GM12878 (cell line): ENCODE measurements around the gene MAD1L1. TPM values are rescaled to one million over a fixed set of nuclear protein-coding genes. Genes with fewer than 3 reads are reported as not detected.

Source experiments
- E4F1 ChIP-seq: fragments of 450-650 bp; IDR thresholded peaks from 2 replicates; pipeline ENCODE4 v1.6.1; 2018; ENCODE audit warnings: borderline replicate concordance, mild to moderate bottlenecking; ENCODE audit not compliant: partially characterized antibody
- HCFC1 ChIP-seq: fragments of 150-350 bp; IDR thresholded peaks from 2 replicates; pipeline ENCODE4 v1.6.1; 2014; ENCODE audit warnings: low read length
- ZZZ3 ChIP-seq: IDR thresholded peaks from 2 replicates; pipeline ENCODE4 v1.6.1; 2011; ENCODE audit warnings: low read depth; ENCODE audit not compliant: control insufficient read depth, insufficient read length
- polyA plus RNA-seq, 11 experiments: library from polyadenylated mRNA; depleted of rRNA in 4 of 11; unstranded in 6 of 11; stranded (reverse) in 5 of 11; fragments of >200 nt; fragmentation: Nextera tagmentation in 4 of 11; fragmentation: Illumina TruSeq in 1 of 11; extraction: Ambion mirVana in 4 of 11; extraction: Trizol in 1 of 11; gene quantifications; 1 replicate in 1 of 11; 2 replicates in 10 of 11; pipeline versions ENCODE4 v1.2.1 to v1.2.3, GENCODE V29; 2011 to 2016; ENCODE audit warnings: inconsistent platforms in 2 of 11, missing spikeins in 2 of 11, low read depth in 1 of 11
- total RNA-seq, 4 experiments: library from RNA; depleted of rRNA in 3 of 4; stranded (reverse); fragments of >200 nt in 3 of 4; fragmentation: Illumina TruSeq in 1 of 4; extraction: Trizol in 1 of 4; gene quantifications; 2 replicates each; pipeline versions ENCODE4 v1.2.1 to v1.2.3, GENCODE V29; 2013 to 2021
- TF ChIP-seq, protein P1 (sequence below): fragments of 450-650 bp; IDR thresholded peaks from 2 replicates; pipeline ENCODE4 v1.6.1; 2018; ENCODE audit warnings: mild to moderate bottlenecking, low read depth, moderate library complexity; ENCODE audit not compliant: partially characterized antibody

MAD1L1 gene
- total and polyA plus RNA-seq, 10 of the 15 experiments (the other 5 are each of a cell fraction or from before 2014, with no cell fraction given): 2.2 to 76.8 (median 38.3) TPM

GRCh38 chr7:2101630-2102374 lies 130.9 kb downstream of the MAD1L1 start (continued):
- TF ChIP-seq E4F1 (no peak), ZZZ3 (no peak), HCFC1 (no peak)
- TF ChIP-seq, protein P1, sequence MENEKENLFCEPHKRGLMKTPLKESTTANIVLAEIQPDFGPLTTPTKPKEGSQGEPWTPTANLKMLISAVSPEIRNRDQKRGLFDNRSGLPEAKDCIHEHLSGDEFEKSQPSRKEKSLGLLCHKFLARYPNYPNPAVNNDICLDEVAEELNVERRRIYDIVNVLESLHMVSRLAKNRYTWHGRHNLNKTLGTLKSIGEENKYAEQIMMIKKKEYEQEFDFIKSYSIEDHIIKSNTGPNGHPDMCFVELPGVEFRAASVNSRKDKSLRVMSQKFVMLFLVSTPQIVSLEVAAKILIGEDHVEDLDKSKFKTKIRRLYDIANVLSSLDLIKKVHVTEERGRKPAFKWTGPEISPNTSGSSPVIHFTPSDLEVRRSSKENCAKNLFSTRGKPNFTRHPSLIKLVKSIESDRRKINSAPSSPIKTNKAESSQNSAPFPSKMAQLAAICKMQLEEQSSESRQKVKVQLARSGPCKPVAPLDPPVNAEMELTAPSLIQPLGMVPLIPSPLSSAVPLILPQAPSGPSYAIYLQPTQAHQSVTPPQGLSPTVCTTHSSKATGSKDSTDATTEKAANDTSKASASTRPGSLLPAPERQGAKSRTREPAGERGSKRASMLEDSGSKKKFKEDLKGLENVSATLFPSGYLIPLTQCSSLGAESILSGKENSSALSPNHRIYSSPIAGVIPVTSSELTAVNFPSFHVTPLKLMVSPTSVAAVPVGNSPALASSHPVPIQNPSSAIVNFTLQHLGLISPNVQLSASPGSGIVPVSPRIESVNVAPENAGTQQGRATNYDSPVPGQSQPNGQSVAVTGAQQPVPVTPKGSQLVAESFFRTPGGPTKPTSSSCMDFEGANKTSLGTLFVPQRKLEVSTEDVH: no peak
